GM19351 (cell line): ENCODE measurements around the gene JMJD1C.
A peak's percentile ranks its signal among the peaks of the same experiment; 100 is the strongest.

Source experiments
- ATAC-seq: cut with Tn5 transposase; IDR thresholded peaks from one replicate; pipeline ENCODE4 v1.9.1; 2021; ENCODE audit warnings: mild to moderate bottlenecking, moderate library complexity; ENCODE audit not compliant: unreplicated experiment

Gene JMJD1C

DNA sequence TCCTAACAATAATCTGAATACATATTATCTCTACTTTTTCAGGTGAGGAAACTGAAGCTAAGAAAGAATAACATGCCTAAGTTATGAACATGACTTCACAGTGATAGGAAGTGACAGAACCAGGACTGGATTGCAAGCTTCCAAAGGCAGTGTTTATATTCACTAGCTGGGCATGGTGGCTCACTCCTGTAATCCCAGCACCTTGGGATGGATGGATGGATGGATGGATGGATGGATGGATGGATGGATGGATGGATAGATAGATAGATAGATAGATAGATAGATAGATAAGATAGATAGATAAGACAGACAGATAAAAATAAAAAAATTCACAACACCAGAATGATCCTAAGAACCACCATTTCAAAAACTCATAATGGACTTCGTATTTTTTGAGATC is 18.2 kb upstream of the JMJD1C start:
- ATAC-seq = no peak

GRCh38 chr10:63481815-63482421 is 16.1 kb upstream of the JMJD1C start:
- ATAC-seq = no peak

DNA sequence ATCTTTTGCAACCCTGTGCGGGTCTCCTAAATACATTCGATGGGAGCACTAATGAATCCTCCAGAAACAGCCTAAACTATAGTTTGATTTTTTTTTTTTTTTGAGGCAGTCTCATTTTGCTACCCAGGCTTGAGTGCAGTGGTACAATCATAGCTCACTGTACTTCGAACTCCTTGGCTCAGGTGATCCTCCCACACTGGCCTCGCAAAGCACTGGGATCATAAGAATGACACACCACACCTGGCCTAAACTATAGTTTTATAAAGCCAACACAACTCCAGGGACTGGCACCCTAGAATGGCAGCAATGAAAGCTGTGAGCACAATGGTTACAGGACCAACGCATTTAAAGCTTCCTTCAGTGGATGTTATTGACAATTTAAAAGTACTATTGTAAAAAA is 14.5 kb upstream of the JMJD1C start:
- no peak for ATAC-seq

DNA sequence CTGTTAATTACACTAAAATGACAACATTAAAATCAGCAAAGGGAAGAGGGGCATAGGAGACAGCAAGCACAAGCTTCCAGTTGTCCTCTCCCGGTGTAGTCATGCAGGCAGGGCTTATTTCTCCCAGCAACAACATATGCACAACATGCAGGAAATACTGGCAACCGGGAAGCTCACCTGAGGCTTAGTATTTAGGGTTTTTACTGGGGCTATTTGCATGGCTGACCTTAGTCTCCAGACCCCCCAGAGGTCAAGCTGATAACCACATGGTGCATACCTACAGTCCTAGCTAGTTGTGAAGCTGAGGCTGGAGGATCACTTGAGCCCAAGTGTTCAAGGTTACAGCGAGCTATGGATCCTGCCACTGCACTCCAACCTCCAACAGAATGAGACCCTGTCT is 12.8 kb upstream of the JMJD1C start:
- no peak for ATAC-seq

GRCh38 chr10:63477927-63478326 is 12.2 kb upstream of the JMJD1C start:
- no peak for ATAC-seq

DNA sequence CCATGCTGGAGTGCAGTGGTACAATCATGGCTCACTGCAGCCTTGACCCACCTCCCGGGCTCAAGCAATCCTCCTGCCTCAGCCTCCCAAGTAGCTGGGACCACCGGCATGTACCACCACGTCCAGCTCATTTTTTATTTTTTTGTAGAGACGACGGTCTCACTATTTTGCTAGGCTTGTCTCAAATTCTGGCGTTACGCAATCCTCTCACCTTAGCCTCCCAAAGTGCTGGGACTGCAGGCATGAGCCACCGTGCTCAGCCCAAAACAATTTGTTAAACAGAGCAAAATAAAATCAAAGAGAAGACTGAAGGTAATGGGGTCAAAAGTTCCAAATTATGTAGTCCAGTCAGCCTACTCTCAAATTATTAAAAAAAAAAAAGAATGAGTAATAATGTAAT is 8.7 kb upstream of the JMJD1C start:
- no peak for ATAC-seq

GRCh38 chr10:63470928-63471327 is 5.2 kb upstream of the JMJD1C start:
- ATAC-seq = no peak

- ATAC-seq = no peak
These were observed 3.2 kb upstream of the JMJD1C start for GRCh38 chr10:63468947-63469346.

- ATAC-seq = no peak
These were observed 2.1 kb upstream of the JMJD1C start for GRCh38 chr10:63467841-63468240.

- ATAC-seq = peak; percentile 45
These were observed 563 bp upstream of the JMJD1C start for GRCh38 chr10:63466144-63466935.

DNA sequence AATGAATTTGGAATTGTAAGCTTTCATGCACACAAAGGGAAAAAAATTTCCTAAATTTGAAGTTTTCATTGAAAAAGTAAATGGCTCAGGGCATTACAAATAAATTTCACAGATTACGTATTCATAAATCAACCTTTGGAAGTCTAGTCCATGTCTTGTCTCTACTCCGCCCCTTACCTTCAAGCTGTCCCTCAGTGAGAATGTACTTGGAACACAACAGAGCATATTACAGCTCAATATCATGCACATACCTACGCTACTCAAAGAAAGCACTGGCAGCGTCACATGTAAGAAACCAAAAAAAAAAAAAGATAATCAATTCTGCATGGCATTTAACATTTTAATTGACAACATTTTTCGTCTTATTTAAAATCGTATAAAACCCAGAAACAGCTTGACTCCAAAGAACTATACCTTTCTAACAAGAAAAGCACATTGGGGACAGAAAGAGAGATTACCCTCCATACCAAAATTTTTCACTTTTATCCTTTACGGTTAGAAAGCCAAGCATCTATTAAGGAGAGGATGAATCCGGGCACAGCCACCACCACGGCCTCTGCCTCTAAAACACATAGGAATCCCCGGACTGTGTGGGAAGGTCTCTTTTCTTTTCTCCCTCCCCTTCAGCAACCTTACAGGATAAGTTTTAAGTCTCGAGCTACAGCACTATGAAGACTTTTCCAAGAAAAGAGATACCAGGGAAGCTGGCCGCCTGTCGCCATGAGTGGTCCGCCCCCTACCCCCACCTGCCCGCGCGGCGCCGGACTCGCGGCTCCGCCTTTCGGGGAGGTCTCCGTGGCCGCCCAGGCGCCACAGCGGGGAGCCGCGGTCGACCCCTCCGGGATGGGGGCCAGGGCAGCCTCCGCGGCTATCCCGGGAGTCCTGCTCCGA is 1.1 kb downstream of the JMJD1C start:
- ATAC-seq = peak; percentile 48

DNA sequence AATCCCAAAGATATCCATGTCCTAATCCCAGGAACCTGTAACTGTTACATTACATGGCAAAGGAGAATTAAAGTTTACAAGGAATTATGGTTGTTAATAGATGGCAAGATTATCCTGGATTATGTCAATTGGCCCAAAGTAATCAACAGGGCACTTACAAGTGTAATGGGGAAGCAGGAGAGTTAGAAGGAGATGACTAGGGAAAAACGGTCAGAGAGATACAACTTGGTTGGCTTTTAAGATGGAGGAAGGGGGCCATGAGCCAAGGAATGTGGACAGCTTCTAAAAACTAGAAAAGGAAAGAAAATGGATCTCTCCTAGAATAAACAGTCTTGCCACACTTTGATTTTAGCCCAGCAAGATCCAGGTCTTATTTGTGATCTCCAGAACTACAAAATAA is 3.3 kb downstream of the JMJD1C start:
- no peak for ATAC-seq

- ATAC-seq = no peak
These were observed 7.6 kb downstream of the JMJD1C start for GRCh38 chr10:63458177-63458576.

DNA sequence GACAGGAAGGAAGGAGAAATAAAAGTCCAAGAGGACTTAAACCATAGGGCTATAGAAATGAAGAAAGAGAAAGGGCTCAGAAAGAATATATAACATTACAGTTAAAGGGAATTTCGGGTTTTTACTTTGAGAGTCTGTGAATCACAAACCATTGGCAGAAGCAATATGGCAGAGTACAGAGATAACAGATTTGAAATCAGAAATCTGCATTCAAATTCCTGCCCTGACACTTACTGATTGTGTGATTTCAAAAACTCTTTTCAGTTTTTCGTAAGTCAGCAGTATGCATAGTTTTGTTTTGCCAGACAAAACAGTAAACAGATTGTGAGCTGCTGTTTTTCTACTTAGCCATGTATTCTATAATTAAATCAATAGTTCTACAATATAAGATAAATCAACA is 8.2 kb downstream of the JMJD1C start:
- ATAC-seq = no peak

DNA sequence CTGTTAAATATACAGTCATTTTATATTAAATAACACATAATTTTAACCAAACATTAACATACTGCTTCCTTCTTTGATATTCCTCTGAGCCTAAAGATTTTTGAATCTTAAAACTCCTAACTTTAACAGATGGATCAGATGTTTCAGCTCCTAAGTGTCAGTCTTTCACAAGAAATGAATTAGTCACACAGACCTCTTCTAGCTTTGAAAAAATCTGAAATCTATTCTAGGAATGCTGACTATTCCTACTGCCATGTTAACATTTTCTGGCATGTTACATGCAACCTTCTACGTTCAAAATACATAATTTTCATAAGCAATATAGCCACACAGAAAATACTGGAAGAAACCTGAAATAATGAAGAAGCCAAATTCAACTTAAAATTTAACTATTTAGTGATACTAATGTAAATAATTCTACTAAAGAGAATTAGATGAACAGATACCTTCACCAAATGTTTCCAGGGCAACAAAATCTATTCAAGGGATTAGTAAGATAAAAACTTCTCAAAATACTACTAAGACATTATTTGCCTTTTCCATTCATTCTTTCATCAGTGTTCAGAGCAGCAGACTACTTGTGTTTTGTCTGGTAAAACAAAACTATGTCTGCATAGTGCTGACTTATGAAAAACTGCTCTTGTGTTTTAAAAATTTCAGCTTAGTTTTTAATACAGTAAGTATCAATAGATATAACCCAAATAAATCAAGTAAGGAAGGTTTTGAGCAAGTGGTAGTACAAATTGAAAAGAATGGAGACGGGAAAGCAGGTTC is 9.2 kb downstream of the JMJD1C start:
- no peak for ATAC-seq

GRCh38 chr10:63455507-63455906 is 10.3 kb downstream of the JMJD1C start:
- no peak for ATAC-seq

- no peak for ATAC-seq
These were observed 11.1 kb downstream of the JMJD1C start for GRCh38 chr10:63454631-63455030.

DNA sequence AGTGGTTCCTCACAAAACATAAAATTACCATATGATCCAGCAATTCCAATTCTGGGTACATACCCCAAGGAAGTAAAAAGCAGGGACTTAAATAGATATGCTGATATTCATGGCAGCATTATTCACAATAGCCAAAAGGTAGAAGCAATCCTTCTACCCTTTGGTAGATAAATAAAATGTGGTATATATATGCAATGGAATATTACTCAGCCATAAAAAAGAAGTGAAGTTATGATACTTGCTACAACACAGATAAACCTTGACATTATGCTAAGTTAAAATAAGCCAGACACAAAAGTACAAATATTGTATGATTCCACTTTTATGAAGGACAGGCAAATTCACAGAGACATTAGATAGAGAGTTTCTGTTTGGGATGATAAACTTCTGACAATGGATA is 13.3 kb downstream of the JMJD1C start:
- no peak for ATAC-seq

GRCh38 chr10:63446716-63447440 is 18.9 kb downstream of the JMJD1C start:
- ATAC-seq = no peak

GRCh38 chr10:63441404-63441803 is 24.4 kb downstream of the JMJD1C start:
- ATAC-seq = no peak
